PC-3 (cell line): ENCODE measurements around the gene ATP5PD. TPM values are rescaled to one million over a fixed set of nuclear protein-coding genes. Genes with fewer than 3 reads are reported as not detected.

Experiments
- ATAC-seq: fragments of 200-7000 bp; cut with Tn5 transposase; 2 replicates; pipeline ENCODE4 v1.9.1; 2020; ENCODE audit warnings: mild to moderate bottlenecking, moderate library complexity
- BruUV-seq: library from RNA; stranded (reverse); fragments of 400-500 nt; replicated peaks from 2 replicates; lab custom pipeline; 2021; lab: Mats Ljungman, UMichigan
- CTCF ChIA-PET: fragments of 300-600 bp; sonication (Branson Sonifier 250); formaldehyde crosslinking; loops from one replicate; lab custom pipeline; 2022; ENCODE audit warnings: antibody characterized with exemption; lab: Charles Lee
- POLR2A ChIA-PET: fragments of 300-600 bp; sonication (Branson Sonifier 250); formaldehyde crosslinking; loops from one replicate; lab custom pipeline; 2022; ENCODE audit warnings: antibody characterized with exemption; ENCODE audit not compliant: unreplicated experiment; lab: Charles Lee
- DNase-seq: peaks from one replicate; pipeline ENCODE4 v3.0.0-alpha.2; 2015
- H2AFZ ChIP-seq: fragments of 300-600 bp; sonication (generic); 2 replicates; pipeline ENCODE4 v1.6.0; 2016; ENCODE audit warnings: antibody characterized with exemption, low read length
- H3F3A ChIP-seq: fragments of 300-600 bp; sonication (generic); one replicate; pipeline ENCODE4 v1.6.0; 2017; ENCODE audit warnings: antibody characterized with exemption, low read length, control low read depth, mild to moderate bottlenecking; ENCODE audit not compliant: unreplicated experiment
- H3K27ac ChIP-seq: fragments of 300-600 bp; sonication (generic); 2 replicates; pipeline ENCODE4 v1.5.1; 2016; ENCODE audit warnings: mild to moderate bottlenecking, low read length
- H3K27me3 ChIP-seq: fragments of 300-600 bp; sonication (generic); 2 replicates; pipeline ENCODE4 v1.6.1; 2016; ENCODE audit warnings: low read length, mixed read lengths
- H3K36me3 ChIP-seq: fragments of 300-600 bp; sonication (generic); 2 replicates; pipeline ENCODE4 v1.6.1; 2016; ENCODE audit warnings: low read depth, mixed run types, low read length, mixed read lengths
- H3K4me1 ChIP-seq: fragments of 300-600 bp; sonication (generic); 2 replicates; pipeline ENCODE4 v1.5.1; 2016; ENCODE audit warnings: low read length; ENCODE audit not compliant: insufficient read depth
- H3K4me2 ChIP-seq: fragments of 300-600 bp; sonication (generic); 2 replicates; pipeline ENCODE4 v1.6.0; 2016; ENCODE audit warnings: low read length
- H3K4me3 ChIP-seq: fragments of 300-600 bp; sonication (generic); 2 replicates; pipeline ENCODE4 v1.5.1; 2016; ENCODE audit warnings: mild to moderate bottlenecking, low read length, mixed read lengths
- H3K79me2 ChIP-seq: fragments of 300-600 bp; sonication (generic); 2 replicates; pipeline ENCODE4 v1.6.1; 2017; ENCODE audit warnings: low read length, mixed read lengths
- H3K9ac ChIP-seq: fragments of 300-600 bp; sonication (generic); 2 replicates; pipeline ENCODE4 v1.6.0; 2016; ENCODE audit warnings: mild to moderate bottlenecking, low read length
- H3K9me2 ChIP-seq: fragments of 300-600 bp; sonication (generic); replicated peaks from 2 replicates; pipeline ENCODE4 v1.6.1; 2016; ENCODE audit warnings: mixed run types, low read length, mixed read lengths
- H3K9me3 ChIP-seq: fragments of 300-600 bp; sonication (generic); 2 replicates; pipeline ENCODE4 v1.6.1; 2016; ENCODE audit warnings: low read length, mixed read lengths
- H4K20me1 ChIP-seq: fragments of 300-600 bp; sonication (generic); 2 replicates; pipeline ENCODE4 v1.6.1; 2016; ENCODE audit warnings: low read length, mixed read lengths
- EZH2 ChIP-seq: fragments of 300-600 bp; sonication (generic); IDR thresholded peaks from one replicate; pipeline ENCODE4 v1.6.1; 2017; ENCODE audit warnings: antibody characterized with exemption, mild to moderate bottlenecking, low read length; ENCODE audit not compliant: unreplicated experiment
- EZH2phosphoT487 ChIP-seq: fragments of 300-600 bp; sonication (generic); IDR thresholded peaks from 2 replicates; pipeline ENCODE4 v1.6.1; 2018; ENCODE audit warnings: mild to moderate bottlenecking, antibody characterized with exemption, low read length, borderline replicate concordance
- intact Hi-C: fragments of 100-400 bp; cut with micrococcal nuclease; formaldehyde crosslinking; loops from 2 replicates; pipeline ENCODE4 v1.9.0; 2023
- total RNA-seq: library from RNA; depleted of rRNA; stranded (reverse); fragments of >200 nt; gene quantifications from 2 replicates; pipeline ENCODE4 v1.2.3, GENCODE V29; 2014
- TF ChIP-seq, protein P1 (sequence below): fragments of 300-600 bp; sonication (generic); conservative IDR thresholded peaks from 2 replicates; pipeline ENCODE4 v1.5.1; 2017; ENCODE audit warnings: antibody characterized with exemption, low read depth, mild to moderate bottlenecking, low read length

ATP5PD gene
- total RNA-seq, 1 experiment from 2014 or later = 361 TPM

GRCh38 chr17:75051941-75052340 is 5.2 kb upstream of the ATP5PD start:
- no peak overlapping the region for H3K4me2 ChIP-seq
- H3K79me2 ChIP-seq = peaks cover 27% of the 10 kb centered on the region
- H3K9me3 ChIP-seq = no peaks in the 10 kb centered on the region
- ATAC-seq (no peak), DNase-seq (no peak)
- H4K20me1 ChIP-seq = no peaks in the 10 kb centered on the region
- H3F3A ChIP-seq = no peaks in the 10 kb centered on the region
- TF ChIP-seq EZH2phosphoT487 (no peak), EZH2 (no peak)
- TF ChIP-seq, protein P1, sequence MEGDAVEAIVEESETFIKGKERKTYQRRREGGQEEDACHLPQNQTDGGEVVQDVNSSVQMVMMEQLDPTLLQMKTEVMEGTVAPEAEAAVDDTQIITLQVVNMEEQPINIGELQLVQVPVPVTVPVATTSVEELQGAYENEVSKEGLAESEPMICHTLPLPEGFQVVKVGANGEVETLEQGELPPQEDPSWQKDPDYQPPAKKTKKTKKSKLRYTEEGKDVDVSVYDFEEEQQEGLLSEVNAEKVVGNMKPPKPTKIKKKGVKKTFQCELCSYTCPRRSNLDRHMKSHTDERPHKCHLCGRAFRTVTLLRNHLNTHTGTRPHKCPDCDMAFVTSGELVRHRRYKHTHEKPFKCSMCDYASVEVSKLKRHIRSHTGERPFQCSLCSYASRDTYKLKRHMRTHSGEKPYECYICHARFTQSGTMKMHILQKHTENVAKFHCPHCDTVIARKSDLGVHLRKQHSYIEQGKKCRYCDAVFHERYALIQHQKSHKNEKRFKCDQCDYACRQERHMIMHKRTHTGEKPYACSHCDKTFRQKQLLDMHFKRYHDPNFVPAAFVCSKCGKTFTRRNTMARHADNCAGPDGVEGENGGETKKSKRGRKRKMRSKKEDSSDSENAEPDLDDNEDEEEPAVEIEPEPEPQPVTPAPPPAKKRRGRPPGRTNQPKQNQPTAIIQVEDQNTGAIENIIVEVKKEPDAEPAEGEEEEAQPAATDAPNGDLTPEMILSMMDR = no peak
- H2AFZ ChIP-seq = no peak overlapping the region
- no peak overlapping the region for H3K9ac ChIP-seq
- no TSS peak for BruUV-seq
- CTCF ChIA-PET = no interaction called here
- H3K4me3 ChIP-seq = no peak overlapping the region
- H3K4me1 ChIP-seq = peaks cover 13% of the 10 kb centered on the region
- no peak overlapping the region for H3K27ac ChIP-seq
- no peaks in the 10 kb centered on the region for H3K9me2 ChIP-seq
- intact Hi-C loops = no loop called here
- H3K36me3 ChIP-seq = peaks cover 28% of the 10 kb centered on the region; the same call in 1 of the 2 replicates
- POLR2A ChIA-PET = no interaction called here
- no peaks in the 10 kb centered on the region for H3K27me3 ChIP-seq

- H3K4me2 ChIP-seq = no peak overlapping the region
- ATAC-seq = no peak
- H3K4me1 ChIP-seq = peaks cover 13% of the 10 kb centered on the region
- H3K9ac ChIP-seq = no peak overlapping the region
- intact Hi-C loops = no loop called here
- no peak overlapping the region for H3K27ac ChIP-seq
- H3K4me3 ChIP-seq = no peak overlapping the region
- CTCF ChIA-PET = no interaction called here
- H3K36me3 ChIP-seq = peaks cover 27% of the 10 kb centered on the region; the same call in 1 of the 2 replicates
- POLR2A ChIA-PET = interaction anchor here (0.7 kb wide), 1 partner anchor 64 kb away, joined by 4 read pairs; no protein-coding TSS in a partner anchor
- no peaks in the 10 kb centered on the region for H4K20me1 ChIP-seq
- no TSS peak for BruUV-seq
- no peaks in the 10 kb centered on the region for H3K9me3 ChIP-seq
- H3K27me3 ChIP-seq = no peaks in the 10 kb centered on the region
- no peak for DNase-seq
- peaks cover 42% of the 10 kb centered on the region for H3K79me2 ChIP-seq
- no peak overlapping the region for H2AFZ ChIP-seq
- no peaks in the 10 kb centered on the region for H3F3A ChIP-seq
- no peak for TF ChIP-seq EZH2
- TF ChIP-seq, protein P1 = no peak
- TF ChIP-seq EZH2phosphoT487 = no peak
- no peaks in the 10 kb centered on the region for H3K9me2 ChIP-seq
These were observed 2.9 kb upstream of the ATP5PD start for GRCh38 chr17:75049706-75050105.

- Histone ChIP-seq H3K4me2 (peak overlapping the region; percentile 95), H3K27me3 (no peaks in the 10 kb centered on the region), H3F3A (no peaks in the 10 kb centered on the region), H3K4me1 (peaks cover 13% of the 10 kb centered on the region), H2AFZ (no peak overlapping the region), H3K4me3 (peak overlapping the region; percentile 99), H3K79me2 (peaks cover 46% of the 10 kb centered on the region), H3K9me2 (no peaks in the 10 kb centered on the region), H3K9me3 (no peaks in the 10 kb centered on the region), H4K20me1 (no peaks in the 10 kb centered on the region), H3K9ac (no peak overlapping the region), H3K27ac (no peak overlapping the region), H3K36me3 (peaks cover 23% of the 10 kb centered on the region; the same call in 1 of the 2 replicates)
- ChIA-PET POLR2A (interaction anchor here (0.6 to 1.0 kb wide), 2 partner anchors 12 to 19 kb away, joined by 3 to 30 read pairs; no protein-coding TSS in a partner anchor), CTCF (interaction anchor here (0.6 to 1.3 kb wide), 6 partner anchors 7 to 87 kb away, joined by 3 to 6 read pairs (median 3); no protein-coding TSS in a partner anchor)
- intact Hi-C loops = no loop called here
- DNase-seq (no peak), ATAC-seq (no peak)
- TF ChIP-seq EZH2 (no peak), EZH2phosphoT487 (no peak)
- TF ChIP-seq, protein P1 = no peak
- BruUV-seq = no TSS peak
These were observed 2.3 kb upstream of the ATP5PD start for GRCh38 chr17:75049057-75049456.
